Fibroblast of peridontal ligament (primary cell): ENCODE data around the gene PGC.

Experiments used
- DNase-seq: peaks from one replicate; pipeline ENCODE4 v3.0.0-alpha.2; 2010; ENCODE audit errors: extremely low read depth

The PGC gene

DNA sequence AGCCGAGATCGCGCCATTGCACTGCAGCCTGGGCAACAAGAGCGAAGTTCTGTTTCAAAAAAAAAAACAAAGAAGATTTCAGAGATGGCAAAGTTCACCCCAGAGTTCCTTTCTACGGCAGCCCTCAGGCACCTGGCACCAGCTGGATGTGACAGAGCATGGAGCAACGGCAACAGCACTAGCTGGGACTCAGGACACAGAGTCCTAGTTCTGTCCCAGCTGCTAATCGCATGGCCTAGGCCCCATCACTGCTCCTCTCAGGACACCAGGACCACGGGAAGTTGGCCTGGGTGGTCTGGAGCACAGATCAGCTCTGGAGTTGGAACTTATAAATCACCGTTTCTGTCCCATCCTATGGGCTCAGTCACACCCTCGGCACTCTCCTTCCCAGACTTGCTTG is 1.1 kb downstream of the PGC start:
- DNase-seq: no peak

DNA sequence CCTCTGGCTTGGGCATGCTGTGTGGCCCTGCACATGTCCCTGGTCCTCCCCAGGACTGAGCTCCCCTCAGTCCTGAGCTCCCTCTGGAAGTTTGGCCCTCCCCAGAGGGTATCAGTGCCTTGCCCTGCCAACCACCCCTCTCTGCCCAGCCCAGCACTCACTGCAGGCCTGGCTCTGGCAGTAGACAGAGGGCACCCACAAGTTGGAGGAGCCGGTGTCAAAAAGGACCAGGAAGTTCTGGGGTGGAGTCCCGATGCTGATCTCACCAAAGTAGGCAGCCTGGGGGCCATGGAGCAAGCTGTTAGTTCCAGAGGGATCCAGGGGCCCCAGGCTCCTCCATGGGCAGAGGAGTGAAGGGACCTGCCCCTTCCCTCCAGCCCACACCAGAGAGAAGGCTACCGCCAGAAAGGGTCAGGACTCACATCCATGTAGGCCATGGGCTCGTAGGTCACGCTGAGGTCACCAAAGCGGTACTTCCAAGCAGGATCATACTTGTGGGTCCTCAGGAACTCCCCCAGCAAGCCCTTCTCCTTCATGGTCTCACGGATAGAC is 2.9 kb downstream of the PGC start:
- DNase-seq: no peak

DNA sequence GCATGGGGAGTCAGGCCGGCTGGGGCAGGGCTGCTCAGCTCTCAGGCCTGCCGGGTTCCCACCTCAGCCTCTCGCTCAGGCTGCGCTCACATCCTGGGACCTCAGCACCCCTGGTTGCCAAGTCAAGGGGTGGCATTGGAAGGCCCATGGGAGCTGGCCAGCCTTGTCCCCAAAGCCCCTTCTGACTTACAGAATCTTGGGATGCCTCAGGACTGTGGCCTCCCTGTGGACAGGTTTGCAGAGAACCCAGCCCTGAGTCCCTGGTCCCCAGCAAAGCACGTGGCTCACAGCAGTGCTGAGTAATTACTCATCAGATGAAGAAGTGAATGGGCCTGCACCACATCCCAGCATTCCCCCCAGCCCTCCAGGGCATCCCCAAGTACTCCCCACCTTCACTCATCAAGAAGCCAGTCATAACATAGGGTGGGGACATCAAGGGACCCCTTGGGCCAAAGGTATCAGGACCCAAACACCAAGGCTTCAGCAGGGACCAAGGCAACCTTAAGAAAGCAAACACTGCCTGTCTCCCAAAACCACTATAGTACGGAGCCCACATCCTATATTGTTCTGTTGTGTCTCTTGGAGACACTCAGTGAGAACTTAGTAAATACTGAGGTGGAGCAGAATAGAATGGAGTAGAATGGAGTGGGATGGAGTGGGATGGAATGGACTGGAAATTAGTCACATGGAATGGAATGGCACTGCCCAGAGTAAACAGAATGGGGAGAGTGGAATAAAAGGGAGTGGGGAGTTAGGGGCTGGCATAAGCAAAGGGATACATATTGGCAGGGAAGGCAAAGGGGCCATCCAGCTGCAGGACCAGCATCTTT is 3.6 kb downstream of the PGC start:
- no peak for DNase-seq

DNA sequence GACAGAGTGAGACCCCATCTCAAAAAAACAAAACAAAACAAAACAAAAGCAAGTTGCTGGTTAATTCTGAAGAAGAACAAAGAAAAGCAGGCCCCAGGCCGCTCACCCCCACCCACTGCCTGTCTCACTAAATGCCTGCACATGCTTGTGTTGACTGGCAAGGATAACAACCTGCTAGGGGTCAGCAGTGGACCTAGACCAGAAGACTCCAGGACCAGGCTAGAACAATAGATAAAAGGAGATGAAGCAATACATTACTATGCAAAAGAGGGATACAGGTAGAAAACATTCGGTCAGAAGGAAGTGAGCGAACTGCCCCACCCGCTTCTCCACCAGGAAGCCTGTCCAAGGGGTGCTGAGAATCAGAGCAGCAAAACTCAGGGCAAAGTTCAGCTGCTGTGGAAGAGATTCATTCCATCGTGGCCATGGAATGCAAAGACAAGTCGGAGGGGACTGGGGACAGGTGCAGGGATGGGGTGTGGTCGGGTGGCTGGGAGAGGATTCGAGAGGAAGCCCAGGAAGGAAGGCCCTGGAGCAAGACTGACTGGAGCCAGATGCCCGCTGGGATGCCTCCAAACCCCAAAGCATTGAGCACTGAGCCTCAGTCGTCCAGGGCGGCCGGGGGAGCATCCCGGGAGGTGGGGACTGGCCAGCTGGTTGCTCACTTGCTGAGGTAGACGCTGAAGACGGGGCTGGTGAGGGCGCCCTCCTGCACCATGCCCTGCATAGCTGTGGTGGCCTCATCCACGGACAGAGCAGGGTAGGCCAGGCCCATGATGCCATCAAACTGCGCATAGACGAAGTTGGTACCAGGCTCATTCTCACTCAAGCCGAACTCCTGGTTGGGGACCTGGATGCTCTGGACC is 5.3 kb downstream of the PGC start:
- no peak for DNase-seq

DNA sequence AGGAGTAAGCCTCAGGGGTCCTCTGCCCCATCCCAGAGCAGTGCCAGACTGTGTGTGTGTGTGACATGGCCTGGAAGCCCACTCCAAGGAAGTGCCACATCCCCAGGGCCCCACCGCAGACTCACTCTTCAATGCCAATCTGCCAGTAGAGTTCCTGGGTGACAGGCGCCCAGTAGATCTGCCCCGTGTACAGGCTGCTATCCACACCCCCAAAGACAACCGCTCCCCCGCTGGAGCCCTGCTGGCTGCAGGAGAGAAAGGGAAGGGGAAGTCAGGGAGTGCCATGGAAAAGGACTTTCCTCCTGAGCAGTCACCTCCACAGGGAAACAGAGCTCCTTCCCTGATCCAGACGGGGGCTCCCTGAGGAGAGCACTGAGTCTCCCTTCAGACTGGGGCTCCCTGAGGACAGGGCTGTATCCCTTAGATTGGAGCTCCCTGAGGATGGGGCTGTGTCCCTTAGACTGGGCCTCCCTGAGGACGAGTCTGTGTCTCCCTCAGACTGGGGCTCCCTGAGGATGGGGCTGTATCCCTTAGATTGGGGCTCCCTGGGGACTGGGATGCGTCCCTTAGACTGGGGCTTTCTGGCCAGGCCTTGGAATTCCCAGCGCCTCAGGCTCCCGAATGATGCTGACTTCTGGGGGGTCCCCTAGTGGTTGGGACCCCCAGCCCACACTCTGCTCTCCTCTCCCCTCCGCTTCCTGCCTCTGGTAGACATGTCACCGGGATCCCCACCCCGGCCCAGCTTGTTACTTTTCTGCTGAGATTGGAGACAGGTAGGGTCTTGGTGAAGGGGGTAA is 6.6 kb downstream of the PGC start:
- no peak for DNase-seq

DNA sequence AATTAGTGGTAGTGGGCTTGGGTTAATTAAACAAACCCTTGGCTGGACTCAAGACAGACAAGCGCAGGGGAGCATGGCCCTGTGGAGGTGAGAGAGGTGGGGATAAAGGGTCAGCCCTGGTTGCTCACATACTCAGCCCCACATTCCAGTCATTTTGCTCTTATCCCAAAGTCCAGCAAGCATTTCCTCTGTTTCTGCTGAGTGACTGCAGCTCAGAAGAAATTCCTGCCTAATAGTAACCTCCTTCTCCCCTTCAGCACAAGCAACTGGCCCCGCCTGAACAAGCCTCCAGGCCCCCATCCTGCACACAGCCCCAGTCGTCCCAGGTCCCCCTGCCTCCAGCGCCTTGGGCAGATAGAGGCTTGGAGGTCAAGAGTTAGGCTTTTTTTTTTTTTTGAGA is 8.2 kb downstream of the PGC start:
- DNase-seq: no peak

DNA sequence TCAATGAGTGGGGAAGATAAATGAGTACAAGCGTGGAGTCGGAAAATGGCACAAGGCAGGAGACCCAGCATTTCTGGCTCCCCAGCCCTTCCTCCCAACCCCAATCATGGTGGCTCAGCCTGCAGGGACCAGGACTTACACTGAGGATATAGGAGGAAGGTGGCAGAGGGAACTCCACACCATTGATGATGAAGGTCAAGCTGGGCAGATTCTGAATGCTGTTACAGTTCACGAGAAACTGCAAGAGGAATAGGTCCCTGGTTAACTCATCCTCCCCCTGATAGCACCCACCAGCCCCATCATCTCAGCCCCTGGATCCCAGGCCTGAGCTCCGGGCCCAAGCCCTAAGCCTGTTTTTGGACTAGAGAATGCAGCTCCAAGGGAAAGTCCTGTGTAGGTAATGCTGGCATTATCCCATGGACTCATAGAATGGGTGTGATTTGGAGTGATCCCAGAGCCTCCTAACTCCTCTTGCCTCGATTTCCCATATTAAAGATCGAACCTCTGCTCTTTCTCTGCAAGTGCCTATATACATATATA is 9.5 kb downstream of the PGC start:
- DNase-seq: no peak

DNA sequence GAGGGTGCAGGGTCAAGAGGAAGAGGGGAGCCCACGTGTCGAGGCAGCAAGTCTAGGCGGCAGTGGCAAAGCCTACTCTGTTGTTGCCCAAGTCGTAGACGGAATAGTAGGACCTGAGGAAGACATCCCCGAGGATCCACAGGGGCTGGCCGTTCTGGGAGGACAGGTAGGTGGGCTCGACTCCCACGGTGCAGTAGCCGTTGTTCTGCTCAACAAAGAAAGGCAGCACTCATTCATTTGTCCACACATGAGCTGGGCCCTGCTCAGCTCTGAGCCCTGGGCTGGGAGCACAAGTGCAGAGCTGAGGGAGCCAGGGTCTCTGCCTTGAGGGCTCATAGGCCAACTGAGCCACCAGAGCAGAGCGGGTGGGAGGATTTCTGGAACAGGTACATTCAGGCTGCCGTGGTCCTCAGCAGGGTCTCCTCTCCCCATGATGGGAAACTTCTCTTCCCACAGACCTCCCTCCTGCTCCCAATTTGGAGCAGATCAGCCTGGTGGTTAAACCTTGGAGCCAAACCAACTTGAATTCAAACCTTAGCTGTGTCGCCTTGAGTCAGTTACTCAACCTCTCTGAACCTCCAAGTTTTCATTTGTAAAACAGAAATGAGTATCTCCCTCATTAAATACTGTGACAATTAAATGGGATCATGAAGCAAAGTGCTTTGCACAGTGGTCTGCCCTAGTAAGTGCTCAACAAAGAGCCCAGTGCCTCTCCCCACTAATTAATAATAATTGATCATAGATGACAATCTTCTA is 10.2 kb downstream of the PGC start:
- no peak for DNase-seq

DNA sequence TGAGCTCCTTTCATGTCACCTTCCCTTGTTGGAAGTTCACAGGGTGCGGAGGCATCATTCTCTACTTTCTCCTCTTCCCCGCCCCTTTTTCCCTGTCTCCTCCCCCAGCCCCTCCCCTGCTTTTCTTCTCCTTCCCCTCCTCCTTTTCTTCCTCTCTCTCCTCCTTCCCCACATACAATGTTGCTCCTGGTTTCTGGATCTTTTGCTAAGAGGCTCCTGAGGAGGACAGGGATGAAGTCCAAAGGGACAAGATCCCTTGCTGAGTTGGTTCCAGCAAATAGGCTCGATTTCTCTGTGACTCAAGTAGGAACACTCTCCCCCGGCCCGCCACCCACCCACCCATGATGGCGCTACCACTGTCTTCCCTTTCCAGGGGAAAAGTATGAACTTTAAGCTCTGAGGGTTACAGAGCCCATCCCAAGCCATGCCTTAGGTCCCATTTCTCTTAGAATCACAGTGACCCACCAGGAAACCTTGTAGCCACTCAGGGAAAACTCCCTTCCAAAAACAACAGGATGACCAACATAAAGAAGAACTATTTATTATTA is 10.9 kb downstream of the PGC start:
- DNase-seq: no peak

DNA sequence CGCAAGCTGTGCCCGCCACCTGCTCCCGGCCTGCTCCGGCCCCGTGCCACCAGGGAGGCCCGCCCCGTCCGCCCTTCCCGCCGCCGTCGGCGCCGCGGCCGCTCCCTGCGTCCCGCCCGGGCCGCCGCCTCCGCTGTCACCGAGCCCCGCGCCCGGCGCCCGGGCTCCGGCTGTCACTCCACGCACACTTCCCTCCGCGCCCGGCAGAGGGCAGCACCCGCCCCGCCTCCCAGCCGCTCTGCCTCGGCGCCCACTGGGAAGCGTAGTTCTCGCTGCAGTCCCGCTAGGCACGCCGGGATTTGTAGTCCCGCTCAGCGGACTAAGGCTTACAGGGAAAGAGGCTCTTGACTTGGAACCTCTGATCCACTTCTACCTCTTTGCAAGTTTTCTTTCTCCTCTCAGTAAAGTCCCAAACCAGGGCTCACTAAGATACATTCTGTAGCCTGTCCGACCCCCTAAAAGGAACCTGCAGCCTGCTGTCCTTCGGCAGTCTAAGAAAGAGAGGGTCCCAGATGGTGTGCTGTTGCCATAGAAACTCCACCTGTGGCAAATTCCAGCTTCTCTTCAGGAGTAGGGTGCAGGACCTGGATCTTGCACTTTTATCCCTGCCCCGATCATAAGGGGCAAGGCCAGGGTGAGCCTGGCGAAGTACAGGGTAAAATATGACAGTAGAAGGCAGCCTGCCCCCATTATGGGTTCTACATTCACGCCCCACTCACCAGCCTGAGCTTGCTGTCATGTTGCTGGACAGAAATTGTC is 11.6 kb downstream of the PGC start, which contains the start of gene TFEB:
TFEB (minus strand) TSS at position 182 of the 759 bp plus-strand sequence. CDS start 44,395 bp downstream, outside the sequence.
- peak; percentile 85 for DNase-seq

DNA sequence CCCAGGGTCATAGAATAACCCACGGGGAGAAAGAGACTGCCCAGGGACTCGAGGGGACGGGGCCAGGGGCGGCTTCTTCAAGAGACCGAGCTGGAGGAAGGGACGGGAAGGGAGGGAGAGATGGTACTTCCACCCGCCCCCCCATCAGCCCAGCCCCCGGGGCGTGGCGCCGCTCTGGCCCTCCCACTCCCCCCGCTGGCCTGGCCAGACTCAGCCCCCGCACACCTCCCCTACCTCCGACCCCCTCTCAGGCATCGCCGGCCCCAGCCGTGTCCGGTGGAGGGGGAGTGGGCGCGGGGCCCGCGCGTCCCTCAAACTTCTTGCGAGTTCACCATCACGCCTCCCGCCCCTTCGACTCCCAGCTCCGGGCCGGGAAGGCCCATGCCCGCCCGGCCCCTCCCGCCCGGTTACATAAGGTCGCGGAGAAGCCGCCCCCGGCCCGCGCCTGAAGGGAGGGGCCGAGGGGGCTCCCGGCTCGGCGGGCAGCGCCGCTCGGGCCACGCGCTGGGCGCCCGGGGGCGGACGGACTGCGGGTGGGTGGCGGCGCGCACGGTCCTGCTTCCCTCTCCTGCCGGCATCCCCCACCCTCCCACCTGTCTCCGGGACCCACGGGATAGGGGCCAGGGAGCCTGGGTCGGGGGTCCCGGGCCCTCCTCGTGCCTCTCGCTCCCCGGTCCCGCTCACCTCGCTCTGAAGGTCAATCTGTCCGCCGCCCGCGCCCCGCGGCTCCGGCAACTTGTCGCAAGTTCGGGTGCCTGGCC is 12.4 kb downstream of the PGC start:
- peak; percentile 54 for DNase-seq

DNA sequence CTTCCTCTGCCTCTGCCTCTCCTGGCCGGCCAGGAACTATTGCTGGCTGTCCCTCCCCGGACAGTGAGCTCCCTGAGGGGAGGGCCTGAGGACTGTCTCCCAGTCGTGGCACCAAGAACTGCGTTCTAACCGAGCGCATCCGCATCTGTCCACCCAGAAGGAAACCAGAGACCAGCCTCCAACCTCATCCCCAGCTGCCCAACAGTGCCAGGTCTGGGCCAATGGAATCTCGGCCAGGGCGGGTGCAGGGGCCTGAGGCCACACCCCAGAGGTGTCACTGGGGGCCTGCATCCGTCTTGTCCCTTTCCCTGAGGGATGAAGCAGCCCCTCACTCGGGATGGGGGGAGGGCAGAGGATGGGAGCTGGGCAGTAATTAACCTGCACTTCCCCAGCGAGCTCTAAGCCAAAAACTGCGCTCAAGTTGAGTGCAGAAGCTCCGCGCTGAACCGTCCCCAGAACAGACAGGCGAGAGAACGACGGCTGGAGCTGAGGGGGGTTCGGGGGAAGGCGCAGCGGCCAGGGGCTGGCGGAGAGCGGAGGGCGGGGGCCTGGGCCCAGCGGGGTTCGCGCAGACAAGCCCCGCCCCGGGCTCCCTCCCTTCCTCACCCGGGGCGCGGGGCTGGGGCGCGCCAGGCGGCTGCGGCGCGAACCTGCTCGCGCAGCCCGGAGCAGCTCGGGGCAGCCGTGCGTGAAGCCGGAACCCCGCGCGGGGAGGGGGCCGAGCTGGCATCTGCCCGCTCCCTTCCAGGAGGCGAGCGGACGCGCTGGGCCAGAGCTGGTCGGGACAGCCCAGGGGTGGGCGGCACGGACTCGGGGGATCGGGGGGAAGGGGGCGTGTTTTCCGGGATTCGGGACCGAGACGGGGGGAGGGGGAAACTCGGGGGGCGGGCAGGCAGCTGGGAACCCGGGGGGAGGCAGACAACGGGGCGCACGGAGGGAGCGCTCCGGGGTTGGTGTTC is 13.2 kb downstream of the PGC start:
- peak; percentile 39 for DNase-seq

DNA sequence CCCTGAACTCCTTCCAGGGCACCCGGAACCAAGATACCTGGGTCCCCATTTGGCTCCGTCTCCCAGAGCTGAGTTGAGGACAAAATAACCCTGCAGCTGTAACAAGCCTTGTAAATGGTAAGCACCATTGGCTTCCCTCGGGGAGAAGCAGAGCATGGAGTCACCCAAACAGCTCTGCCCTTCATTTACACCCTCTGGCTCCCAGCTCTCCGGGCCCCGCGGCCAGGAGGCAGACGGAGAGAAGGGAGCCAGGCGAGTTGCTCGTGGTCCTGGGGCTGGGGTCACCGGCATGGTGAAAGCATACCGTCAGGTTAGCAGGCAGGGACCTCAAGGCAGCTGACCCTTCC is 13.9 kb downstream of the PGC start:
- DNase-seq: no peak

DNA sequence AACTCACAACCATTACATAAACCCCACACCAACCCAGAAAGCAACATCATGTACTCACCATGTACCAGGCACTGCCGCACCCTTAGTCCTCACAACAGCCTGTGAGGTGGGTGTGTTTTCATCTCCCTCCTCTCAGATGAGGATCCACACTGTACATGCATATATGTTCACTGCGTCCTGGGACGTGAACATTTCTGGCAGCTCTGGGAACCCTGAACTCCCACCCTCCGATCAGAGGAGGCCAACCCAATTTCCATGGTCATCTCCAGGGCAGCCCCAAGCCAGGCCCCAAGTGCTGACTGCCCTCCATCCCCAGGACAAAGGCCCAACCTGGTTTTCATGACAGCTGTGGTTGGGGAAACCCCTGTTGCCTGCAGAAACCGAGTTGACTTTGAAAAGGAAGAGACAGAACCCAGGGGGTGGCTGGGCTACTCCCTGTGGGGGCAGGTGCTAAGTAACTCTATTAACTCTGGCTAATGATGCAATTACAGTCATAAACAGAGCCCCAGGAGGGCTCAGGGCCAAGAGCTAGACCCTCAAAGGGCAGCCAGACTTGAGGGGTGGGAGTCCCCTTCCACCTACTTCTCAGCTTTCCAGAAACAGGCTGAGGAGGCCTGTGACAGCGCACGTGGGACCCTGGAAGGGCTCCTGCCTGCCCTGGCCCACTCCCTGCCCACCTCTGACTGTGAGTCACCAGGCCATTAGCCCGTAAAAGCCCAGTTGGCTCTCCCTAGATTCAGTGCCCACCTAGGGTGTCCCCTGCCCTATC is 14.4 kb downstream of the PGC start:
- DNase-seq: no peak

DNA sequence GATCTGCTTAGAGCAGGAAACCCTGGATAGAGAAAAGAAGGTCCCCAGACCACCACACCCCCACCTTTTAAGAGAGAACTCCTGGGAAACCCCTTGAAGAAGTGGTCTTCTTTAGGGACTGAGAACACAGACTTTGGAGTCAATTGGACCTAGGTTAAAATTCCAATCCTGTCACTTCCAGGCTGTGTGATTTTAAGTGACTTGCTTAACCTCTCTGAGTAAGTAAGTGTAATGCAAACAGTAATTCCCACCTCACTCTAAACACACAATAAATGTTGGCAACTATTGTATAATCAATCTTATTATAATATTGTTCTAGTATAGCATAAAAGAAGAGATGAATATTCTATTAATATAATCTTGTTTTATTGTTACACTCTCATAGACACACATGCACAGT is 15.0 kb downstream of the PGC start:
- DNase-seq: no peak

DNA sequence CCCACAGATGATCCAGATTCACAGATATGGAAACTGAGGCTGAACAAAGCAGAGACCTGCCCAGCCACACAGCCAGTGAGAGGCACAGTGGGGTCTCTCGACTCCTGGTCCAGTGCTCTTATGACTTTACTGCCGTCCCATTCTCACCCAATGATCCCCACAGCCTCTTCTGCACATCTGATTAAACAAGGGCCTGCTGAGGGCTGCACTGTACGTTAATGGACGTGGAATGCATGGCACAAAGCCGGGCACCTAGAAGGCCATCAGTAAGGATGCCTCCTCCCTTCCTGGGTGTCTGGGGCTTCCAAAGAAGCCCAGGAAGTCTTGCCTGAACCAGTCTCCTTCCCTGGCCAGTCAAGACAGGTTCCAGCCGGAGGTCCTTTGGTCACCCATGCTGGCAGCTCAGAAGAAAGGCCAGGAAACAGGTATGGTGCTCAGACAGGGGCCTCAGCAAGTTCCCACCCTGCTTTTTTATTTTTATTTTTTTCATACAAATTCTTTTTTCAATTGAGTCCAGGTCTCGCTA is 15.6 kb downstream of the PGC start:
- no peak for DNase-seq
